ENCODE measurements around the gene GGT6. TPM values are rescaled to one million over a fixed set of nuclear protein-coding genes. Genes with fewer than 3 reads are reported as not detected.

Gene GGT6
- polyA plus RNA-seq, 2 of the 4 experiments (the other 2 are of a cell fraction) = not detected

DNA sequence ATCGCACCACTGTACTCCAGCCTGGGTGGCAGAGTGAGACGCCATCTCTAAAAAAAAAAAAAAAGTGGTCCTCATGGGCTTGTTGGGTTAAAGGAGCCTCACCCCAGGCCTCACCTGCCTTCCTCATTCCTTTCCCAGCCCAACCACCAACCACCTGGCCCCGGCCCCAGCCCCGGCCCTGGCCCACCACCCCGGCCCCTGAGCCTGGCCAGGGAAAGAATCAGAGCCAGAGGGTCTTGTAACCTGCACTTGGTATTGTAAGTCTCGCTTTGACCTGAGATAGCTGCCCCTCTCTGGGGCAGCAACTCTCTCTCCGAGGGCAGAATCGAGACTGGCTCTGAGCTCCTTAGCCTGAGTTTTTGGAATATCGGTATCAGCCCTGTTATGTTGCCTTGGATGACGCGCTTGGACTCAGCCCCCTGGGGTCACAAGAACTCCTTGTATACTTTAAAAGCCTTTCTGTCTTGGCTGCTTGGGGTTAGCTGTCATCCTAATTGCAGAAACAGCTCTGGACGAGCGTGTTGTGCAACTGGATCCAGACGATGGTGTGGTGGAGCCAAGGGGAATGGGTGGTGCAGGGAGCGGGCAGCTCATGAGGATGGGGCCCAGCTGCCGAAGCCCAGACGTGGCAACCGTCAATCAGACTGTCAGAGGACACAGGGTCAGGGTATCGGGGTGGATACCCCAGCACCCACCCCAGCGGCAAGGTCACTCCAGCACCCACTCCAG lies 38.6 kb upstream of the GGT6 start:
- DNase-seq (ENCODE audit: low read depth in 1 of 2, low spot score in 1 of 2) = no peak
- CTCF ChIA-PET = interaction anchor here (0.7 to 18.8 kb wide), 7 partner anchors 11 to 399 kb away, joined by 3 to 186 read pairs (median 13); no protein-coding TSS in a partner anchor
- ATAC-seq = no peak
- FAIRE-seq = no peak
- H3K27ac ChIP-seq = no peak overlapping the region
- no peaks in the 10 kb centered on the region for H3K9me3 ChIP-seq
- TF ChIP-seq POLR2A (IDR thresholded peaks at IDR 0.05; ENCODE audit: low read length) (no peak), NPAS2 (CRISPR knock-in tag; IDR thresholded peaks at IDR 0.05; ENCODE audit: borderline replicate concordance) (no peak), PHF8 (IDR thresholded peaks at IDR 0.05; ENCODE audit: borderline replicate concordance, low read depth) (no peak), CHD4 (IDR thresholded peaks at IDR 0.05; ENCODE audit: borderline replicate concordance) (no peak), RCOR1 (IDR thresholded peaks at IDR 0.05; ENCODE audit: low read depth, low read length) (no peak), MAFK (IDR thresholded peaks at IDR 0.05; ENCODE audit: partially characterized antibody) (no peak), HDAC2 (IDR thresholded peaks at IDR 0.05) (no peak), RARB (CRISPR knock-in tag; IDR thresholded peaks at IDR 0.05) (no peak), TFCP2L1 (CRISPR knock-in tag; IDR thresholded peaks at IDR 0.05) (no peak), HEYL (CRISPR knock-in tag; IDR thresholded peaks at IDR 0.05) (no peak), ESRRA (IDR thresholded peaks at IDR 0.05; ENCODE audit: borderline replicate concordance, low read length) (no peak), SMC3 (IDR thresholded peaks at IDR 0.05) (no peak)
- TF ChIP-seq, protein P1, sequence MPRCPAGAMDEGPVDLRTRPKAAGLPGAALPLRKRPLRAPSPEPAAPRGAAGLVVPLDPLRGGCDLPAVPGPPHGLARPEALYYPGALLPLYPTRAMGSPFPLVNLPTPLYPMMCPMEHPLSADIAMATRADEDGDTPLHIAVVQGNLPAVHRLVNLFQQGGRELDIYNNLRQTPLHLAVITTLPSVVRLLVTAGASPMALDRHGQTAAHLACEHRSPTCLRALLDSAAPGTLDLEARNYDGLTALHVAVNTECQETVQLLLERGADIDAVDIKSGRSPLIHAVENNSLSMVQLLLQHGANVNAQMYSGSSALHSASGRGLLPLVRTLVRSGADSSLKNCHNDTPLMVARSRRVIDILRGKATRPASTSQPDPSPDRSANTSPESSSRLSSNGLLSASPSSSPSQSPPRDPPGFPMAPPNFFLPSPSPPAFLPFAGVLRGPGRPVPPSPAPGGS (IDR thresholded peaks at IDR 0.05) = no peak
- TF ChIP-seq, protein P2, sequence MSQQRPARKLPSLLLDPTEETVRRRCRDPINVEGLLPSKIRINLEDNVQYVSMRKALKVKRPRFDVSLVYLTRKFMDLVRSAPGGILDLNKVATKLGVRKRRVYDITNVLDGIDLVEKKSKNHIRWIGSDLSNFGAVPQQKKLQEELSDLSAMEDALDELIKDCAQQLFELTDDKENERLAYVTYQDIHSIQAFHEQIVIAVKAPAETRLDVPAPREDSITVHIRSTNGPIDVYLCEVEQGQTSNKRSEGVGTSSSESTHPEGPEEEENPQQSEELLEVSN (IDR thresholded peaks at IDR 0.05; ENCODE audit: borderline replicate concordance, low read depth) = no peak
- TF ChIP-seq, protein P3, sequence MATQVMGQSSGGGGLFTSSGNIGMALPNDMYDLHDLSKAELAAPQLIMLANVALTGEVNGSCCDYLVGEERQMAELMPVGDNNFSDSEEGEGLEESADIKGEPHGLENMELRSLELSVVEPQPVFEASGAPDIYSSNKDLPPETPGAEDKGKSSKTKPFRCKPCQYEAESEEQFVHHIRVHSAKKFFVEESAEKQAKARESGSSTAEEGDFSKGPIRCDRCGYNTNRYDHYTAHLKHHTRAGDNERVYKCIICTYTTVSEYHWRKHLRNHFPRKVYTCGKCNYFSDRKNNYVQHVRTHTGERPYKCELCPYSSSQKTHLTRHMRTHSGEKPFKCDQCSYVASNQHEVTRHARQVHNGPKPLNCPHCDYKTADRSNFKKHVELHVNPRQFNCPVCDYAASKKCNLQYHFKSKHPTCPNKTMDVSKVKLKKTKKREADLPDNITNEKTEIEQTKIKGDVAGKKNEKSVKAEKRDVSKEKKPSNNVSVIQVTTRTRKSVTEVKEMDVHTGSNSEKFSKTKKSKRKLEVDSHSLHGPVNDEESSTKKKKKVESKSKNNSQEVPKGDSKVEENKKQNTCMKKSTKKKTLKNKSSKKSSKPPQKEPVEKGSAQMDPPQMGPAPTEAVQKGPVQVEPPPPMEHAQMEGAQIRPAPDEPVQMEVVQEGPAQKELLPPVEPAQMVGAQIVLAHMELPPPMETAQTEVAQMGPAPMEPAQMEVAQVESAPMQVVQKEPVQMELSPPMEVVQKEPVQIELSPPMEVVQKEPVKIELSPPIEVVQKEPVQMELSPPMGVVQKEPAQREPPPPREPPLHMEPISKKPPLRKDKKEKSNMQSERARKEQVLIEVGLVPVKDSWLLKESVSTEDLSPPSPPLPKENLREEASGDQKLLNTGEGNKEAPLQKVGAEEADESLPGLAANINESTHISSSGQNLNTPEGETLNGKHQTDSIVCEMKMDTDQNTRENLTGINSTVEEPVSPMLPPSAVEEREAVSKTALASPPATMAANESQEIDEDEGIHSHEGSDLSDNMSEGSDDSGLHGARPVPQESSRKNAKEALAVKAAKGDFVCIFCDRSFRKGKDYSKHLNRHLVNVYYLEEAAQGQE (IDR thresholded peaks at IDR 0.05) = no peak
- TF ChIP-seq, protein P4, sequence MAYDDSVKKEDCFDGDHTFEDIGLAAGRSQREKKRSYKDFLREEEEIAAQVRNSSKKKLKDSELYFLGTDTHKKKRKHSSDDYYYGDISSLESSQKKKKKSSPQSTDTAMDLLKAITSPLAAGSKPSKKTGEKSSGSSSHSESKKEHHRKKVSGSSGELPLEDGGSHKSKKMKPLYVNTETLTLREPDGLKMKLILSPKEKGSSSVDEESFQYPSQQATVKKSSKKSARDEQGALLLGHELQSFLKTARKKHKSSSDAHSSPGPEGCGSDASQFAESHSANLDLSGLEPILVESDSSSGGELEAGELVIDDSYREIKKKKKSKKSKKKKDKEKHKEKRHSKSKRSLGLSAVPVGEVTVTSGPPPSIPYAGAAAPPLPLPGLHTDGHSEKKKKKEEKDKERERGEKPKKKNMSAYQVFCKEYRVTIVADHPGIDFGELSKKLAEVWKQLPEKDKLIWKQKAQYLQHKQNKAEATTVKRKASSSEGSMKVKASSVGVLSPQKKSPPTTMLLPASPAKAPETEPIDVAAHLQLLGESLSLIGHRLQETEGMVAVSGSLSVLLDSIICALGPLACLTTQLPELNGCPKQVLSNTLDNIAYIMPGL (CRISPR knock-in tag; IDR thresholded peaks at IDR 0.05; ENCODE audit: borderline replicate concordance) = no peak
- TF ChIP-seq, protein P5, sequence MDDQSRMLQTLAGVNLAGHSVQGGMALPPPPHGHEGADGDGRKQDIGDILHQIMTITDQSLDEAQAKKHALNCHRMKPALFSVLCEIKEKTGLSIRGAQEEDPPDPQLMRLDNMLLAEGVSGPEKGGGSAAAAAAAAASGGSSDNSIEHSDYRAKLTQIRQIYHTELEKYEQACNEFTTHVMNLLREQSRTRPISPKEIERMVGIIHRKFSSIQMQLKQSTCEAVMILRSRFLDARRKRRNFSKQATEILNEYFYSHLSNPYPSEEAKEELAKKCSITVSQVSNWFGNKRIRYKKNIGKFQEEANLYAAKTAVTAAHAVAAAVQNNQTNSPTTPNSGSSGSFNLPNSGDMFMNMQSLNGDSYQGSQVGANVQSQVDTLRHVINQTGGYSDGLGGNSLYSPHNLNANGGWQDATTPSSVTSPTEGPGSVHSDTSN (IDR thresholded peaks at IDR 0.05) = no peak
- TF ChIP-seq, protein P6, sequence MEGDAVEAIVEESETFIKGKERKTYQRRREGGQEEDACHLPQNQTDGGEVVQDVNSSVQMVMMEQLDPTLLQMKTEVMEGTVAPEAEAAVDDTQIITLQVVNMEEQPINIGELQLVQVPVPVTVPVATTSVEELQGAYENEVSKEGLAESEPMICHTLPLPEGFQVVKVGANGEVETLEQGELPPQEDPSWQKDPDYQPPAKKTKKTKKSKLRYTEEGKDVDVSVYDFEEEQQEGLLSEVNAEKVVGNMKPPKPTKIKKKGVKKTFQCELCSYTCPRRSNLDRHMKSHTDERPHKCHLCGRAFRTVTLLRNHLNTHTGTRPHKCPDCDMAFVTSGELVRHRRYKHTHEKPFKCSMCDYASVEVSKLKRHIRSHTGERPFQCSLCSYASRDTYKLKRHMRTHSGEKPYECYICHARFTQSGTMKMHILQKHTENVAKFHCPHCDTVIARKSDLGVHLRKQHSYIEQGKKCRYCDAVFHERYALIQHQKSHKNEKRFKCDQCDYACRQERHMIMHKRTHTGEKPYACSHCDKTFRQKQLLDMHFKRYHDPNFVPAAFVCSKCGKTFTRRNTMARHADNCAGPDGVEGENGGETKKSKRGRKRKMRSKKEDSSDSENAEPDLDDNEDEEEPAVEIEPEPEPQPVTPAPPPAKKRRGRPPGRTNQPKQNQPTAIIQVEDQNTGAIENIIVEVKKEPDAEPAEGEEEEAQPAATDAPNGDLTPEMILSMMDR (IDR thresholded peaks at IDR 0.05) = no peak
- peaks cover 5% of the 10 kb centered on the region; the same call in 1 of the 3 replicates for H3K4me1 ChIP-seq
- H3K4me2 ChIP-seq = no peak overlapping the region
- POLR2A ChIA-PET = no interaction called here
- WGBS (ENCODE audit: missing lambda C conversion rate) = 70% methylated on average over 17 of the region's 20 CpGs
- H3K4me3 ChIP-seq = no peak overlapping the region
